MV-4-11 (cell line): ENCODE results near the gene SFT2D1.

Experiments
- DNase-seq: peaks from one replicate; lab custom pipeline; 2025; lab: John Stamatoyannopoulos, UW

SFT2D1 gene

DNA sequence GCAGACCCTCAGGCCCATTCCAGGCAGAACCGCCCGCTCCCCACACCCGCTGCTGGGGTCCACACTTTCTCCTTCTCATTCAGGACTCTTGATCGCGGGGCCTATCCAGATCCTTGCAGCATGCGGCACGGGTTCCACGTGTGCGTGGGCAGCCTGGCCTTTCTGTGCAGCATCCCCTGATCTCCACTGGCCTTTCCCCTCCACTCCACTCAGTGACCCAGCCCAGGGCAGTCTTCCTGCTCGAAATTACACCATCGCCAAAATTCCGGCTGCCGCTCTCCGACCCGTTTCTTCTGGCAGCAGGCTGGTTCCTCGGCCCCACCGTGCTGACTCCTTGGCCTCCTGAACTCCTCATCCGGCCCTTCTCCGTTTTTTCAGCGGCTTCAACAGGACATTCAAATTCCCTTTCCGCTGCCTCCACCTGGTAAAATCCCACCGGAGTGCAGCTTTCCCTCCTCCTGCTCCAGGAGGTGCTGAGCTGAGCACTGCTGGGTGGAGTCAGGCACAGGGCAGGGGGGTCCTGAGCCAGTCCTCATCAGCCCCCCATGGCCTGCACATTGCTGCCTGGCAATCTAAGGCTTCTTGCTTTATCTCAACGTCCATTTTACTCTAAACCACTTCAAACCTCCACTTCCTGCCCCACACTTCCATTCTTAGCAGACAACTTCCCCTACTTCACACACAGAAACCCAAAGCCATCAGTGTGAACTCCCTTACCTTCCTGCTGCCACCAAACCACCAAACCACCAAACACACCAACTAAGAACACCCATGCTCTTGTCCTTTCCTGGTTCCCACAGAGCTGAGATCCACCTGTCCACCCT, 9.0 kb downstream of the SFT2D1 start:
- DNase-seq = peak; percentile 79

DNA sequence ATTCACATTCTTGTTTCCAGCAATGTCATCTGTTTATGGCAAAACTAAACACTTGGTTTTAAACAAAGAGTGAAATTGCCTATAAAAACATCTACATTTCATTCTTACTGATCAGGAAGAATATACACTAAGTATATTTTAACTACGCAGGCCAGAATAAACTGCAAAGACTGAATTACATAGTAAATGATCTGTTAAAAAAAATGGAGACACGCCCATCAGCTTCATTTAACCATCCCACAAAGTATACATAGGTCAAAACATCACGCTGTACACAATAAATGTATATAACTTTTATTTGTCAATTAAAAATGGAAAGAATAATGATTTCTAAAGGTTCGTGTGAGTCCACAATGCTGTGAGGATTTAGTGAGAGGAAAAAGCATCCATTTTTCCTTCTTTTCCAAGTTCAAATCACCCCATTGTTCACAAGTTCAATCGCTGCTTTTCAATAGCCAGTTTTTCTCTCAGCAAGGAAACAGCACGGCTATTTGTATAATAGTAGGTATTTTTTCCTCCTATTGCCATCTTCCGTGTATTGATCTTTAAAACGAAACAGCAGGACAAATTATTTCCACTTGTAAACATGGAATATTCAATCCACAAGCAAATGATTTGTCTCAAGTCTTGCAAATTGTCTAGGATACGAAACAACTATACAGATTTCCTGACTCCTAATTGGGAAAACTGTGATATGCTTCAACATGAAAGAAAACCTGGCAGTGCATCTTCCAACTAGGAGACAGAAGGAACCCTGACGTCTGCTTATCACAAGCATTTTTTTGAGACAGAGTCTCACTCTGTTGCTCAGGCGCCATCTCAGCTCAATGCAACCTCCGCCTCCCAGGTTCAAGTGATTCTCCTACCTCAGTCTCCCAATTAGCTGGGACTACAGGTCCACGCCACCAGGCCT, 10.6 kb downstream of the SFT2D1 start:
- DNase-seq = no peak

GRCh38 chr6:166330612-166331011, 11.7 kb downstream of the SFT2D1 start:
- no peak for DNase-seq

DNA sequence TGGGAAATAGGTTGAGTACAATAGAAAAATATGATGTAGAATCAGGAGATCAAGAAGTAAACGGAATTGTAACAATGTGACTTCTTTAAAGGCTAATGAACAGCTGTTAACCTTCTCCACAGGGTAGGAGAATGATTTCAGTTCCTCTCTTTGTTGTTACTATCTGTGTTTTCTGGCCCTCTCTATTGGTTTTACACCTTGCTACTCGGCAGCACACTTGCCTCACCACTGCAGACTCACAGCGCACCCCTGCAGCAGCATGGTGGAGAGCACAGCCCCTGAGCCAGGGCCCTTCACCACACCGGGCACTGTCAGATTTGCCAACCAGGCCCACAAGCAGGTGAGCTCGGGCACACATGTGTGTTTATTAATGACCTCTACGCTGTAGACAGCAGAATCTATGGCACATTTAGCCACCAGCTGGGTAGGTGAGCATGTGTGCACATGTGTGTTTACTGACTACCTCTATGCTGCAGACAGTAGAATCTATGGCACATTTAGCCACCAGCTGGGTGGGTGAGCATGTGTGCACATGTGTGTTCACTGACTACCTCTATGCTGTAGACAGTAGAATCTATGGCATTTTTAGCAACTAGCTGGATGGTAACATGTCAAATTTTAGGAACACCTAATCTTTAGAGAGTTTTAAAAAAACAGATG, 16.8 kb downstream of the SFT2D1 start:
- no peak for DNase-seq

- no peak for DNase-seq
Observed at GRCh38 chr6:166323395-166323794, 18.9 kb downstream of the SFT2D1 start.

- DNase-seq = no peak
Observed at GRCh38 chr6:166318649-166319600, 23.4 kb downstream of the SFT2D1 start.

DNA sequence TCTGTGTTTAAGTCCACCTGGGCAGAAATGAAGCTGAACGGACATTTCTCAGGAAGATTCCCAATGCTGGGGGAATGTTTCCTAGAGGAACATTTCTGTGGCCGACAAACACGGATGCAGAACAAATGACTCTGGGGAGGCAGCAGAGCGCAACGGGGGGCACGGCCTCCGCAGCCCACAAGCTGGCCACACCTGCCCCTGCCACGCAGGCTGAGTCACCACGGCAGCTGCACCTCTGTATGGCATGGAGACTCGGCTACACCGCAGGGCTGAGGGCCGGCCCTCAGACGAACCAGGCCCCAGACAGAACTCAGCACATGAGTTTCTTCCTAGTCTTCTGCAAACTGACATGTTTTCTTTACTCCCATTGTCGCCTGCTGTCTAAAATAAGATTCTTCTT, 24.1 kb downstream of the SFT2D1 start:
- no peak for DNase-seq

DNA sequence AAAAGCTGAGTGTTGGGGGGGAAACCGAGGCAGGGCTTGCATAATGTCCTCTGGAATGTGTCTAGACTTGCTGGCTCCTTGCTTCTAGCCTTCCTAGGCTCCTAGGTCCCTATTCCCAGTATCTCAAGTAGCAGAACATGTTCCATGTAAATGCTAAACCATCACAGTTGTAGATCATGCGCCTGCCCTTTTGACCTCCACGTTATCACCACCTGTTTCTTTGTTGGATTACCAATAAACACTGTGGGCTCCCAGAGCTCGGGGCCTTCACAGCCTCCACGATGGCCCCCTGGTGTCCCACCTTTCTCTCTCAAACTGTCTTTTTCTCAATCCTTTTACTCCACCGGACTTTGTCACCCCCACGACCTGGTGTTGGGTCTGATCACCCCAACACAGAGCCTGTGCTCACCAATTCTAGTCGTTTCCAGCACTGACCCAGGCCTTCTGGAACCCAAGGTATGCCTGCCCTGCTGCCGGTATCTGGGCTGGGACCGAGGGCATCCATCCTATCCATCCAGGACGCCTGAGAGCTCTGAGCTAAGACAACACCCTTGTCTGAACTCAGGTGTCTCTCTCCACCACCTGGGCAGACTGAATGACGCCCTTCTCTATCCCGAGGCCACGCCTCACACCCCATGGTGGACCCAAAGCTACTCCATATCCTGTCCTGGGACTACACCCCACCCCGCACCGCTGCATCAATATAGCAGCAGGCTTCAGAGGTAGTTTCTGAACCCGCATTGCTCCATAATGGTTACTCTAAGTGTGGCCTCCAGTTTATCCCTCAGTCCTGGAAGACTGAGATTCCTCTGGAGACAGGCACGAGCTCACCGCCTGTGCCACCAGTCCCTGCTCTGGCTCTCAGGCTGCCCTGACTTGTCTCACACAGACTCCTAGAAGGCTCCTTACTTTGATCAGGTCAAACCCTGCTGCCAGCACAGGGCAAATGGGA, 24.8 kb downstream of the SFT2D1 start:
- no peak for DNase-seq

- no peak for DNase-seq
Observed at GRCh38 chr6:166315436-166315835, 26.9 kb downstream of the SFT2D1 start.

DNA sequence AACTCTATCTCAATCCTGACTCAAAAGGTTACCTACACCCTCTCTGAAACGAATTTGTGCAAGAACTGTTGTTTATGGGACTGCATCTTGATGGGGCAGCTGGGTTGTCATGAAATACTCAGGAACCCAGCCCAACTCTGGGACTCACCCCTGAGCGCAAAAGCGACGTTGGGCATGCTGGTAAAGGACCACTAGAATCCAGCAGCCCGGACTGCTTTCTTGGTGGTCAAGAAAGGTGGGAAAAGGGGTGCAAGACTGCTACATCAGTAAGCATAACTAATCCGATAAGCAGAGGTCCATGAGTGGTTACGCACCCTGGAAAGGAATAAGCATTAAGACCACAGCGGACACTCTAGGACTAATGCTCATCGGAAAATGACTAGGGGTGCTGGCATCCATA, 27.9 kb downstream of the SFT2D1 start:
- DNase-seq = no peak

DNA sequence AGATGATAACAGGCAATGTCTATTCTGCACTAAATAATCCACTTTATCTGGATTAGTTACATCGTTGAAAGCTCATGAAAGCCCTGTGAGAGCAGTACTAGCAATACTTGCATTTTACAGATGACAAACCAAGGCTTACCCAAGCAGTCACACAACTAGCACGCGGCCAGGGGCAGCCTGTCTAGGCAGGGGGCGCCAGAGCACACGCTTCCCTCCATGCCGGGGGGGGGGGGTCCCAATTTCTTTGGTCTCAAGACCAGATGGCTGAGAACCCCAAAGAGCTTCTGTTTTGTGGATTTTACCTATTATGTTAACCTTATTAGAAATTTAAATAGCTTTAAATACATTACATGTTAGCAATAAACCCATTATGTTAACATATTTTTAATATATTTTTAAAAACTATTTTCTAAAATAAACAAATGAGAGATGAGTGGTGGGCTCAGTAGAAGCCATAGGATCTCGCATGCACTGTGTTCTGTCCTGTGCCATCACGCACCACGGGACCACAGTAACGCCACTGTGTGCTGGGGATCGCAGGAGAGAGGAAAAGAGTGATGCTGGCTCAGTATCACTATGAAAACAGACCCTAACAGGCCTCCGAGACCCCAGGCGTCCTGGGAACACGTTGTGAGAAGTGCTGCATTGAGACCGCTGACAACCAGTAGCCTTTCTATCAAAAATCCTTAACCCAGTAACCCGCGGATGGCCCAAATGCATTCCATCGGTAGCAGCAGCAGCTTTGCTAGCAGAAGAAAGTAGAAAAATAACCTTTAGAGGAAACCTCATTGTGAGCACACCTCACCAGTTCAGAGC, 28.9 kb downstream of the SFT2D1 start:
- DNase-seq = peak; percentile 69

GRCh38 chr6:166312832-166313231, 29.5 kb downstream of the SFT2D1 start:
- DNase-seq = no peak

DNA sequence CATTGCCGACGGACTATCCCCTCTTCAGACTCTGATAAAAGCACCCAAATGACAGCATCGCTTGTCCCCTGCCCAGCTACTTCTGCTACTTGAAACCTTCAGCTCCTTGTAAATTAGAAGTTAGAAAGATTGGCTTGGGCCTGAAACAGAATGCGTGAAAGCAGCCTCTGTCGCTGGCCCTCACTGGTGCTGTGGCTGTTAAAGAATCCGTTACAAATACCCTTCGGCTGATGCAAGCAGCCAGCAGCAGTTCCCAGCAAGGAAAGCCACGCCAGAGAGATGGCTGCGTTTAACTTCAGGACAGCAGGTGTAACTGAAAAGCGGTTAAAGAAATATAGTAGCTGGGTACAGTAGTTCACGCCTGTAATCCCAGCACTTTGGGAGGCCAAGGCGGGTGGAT, 31.7 kb downstream of the SFT2D1 start:
- DNase-seq = no peak

DNA sequence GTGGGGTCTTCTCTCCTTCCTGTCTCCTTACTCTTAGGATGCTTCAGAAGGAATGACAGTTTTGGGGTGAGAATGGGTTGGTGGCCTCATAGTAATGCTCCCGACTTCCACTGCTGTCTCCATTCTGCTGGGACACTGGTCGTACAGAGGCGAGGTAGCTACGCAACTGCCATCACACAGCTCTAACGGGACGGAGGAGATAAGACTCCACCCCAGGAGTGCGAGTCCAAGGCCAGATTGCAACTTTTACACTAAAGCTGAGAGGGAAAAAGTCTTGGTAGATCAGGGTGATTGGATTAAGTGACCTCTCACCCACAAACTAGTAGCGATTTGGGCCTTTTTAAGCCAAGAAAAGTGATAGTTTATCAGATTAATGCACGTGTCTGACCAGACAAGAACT, 32.4 kb downstream of the SFT2D1 start:
- DNase-seq = no peak

- no peak for DNase-seq
Observed at GRCh38 chr6:166308769-166309589, 33.4 kb downstream of the SFT2D1 start.

DNA sequence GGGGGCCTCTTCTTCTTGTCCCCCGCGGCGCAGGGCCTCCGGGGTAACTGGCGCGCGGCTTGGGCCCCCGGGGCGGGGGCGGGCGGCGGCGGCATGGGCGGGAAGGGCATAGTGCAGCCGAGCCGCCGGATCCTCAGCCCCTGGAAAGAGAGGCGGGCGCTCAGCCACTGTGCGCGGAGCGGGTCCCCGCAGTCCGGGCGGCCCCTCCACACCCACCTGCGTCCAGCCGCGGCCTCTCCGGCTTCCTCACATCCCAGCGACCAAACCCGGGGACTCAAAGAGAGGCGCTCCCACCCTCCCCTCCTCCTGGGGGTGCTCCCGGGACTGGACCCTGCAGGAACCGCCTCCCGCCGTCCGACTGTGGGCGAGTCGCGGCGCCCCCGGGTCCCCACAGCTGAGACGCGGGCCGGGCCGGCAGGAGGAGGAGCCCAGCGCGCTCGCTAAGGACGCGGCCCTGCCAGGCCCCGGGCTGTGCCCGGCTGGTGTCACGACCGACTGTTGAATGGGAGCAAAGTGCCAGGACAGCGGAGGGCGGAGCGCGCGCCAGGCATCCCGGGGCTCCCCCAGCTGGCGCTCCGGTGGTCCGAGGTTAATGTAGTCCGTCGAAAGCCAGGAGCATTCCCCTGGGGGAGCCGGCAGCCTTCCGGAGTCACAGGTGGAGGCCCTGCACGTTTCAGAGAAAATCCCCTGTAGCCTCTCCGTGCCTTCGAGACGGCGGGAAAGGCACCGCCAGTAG, 34.1 kb downstream of the SFT2D1 start, which contains the start of gene PRR18:
PRR18 (minus strand) TSS at position 360 of the 736 bp plus-strand sequence; CDS start at position 110, 250 bp downstream.
- DNase-seq = no peak
